ENCODE data around the gene CAST. TPM values are rescaled to one million over a fixed set of nuclear protein-coding genes. Genes with fewer than 3 reads are reported as not detected.

The CAST gene
- total and polyA plus RNA-seq, 2 donors (not counting 1 experiment from before 2014, with no cell fraction given) = 41.0 to 231 TPM

DNA sequence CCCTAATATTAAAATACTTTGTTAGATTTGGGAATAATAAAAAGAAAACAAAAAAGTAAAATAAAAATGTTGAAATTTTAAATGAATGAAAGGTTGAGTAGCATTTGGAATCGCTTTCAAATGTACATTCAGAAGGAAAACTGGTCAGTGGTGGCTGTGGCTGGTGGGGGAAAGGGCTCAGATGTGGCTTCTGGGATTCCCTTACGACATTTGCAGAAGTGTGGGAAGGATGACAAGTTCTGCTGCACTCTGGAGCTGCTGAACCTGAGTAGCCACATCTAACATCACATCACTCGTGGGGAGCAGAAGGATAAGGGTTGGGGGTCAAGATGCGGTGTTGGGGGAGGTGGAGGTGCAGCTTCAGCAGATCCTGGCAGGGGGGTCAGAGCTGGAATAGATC is 25.6 kb upstream of the CAST start:
- intact Hi-C loops (cut with micrococcal nuclease) = no loop called here
- CTCF ChIA-PET = interaction anchor here (2.1 kb wide), 1 partner anchor 22 kb away, joined by 6 read pairs; no protein-coding TSS in a partner anchor

DNA sequence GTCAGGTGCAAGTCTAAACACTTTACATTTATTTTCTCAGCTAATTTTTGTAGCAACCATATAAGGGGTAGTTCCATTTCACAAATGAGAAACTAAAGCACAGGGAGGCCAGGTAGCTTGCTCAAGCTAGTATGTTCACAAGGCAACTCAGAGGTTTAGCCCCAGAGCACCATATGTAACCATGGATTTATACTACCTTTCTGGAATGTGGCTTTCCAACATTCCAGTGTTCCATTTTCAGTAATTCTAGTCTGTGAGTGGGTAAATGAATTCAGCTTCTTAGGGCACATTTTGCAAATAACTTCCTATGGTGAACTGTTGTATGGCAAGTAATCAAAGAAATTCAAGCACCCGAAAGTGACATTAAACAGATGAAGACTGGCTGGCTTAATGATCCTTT is 25.0 kb upstream of the CAST start:
- CTCF ChIA-PET = interaction anchor here (2.1 kb wide), 1 partner anchor 23 kb away, joined by 6 read pairs; no protein-coding TSS in a partner anchor
- Histone ChIP-seq H3K27ac (ENCODE audit: low read length in 2 of 2) (no peak overlapping the region), H2AFZ (ENCODE audit: insufficient read depth, low read depth, low read length, poor library complexity, severe bottlenecking) (no peak overlapping the region), H3K27me3 (replicated peaks in 1 of 4; ENCODE audit: control extremely low read depth in 1 of 4, control insufficient read depth in 3 of 4, insufficient read depth in 4 of 4, low read length in 3 of 4) (peaks cover 0 to 15% (median 3%) of the 10 kb centered on the region in 4 experiments), H3K9ac (ENCODE audit: low read length) (no peak overlapping the region), H3K4me1 (ENCODE audit: control insufficient read depth in 2 of 2, insufficient read depth in 2 of 2, low read length in 2 of 2) (no peaks in the 10 kb centered on the region), H3K36me3 (replicated peaks in 1 of 2; ENCODE audit: control extremely low read depth in 1 of 2, control insufficient read depth in 1 of 2, extremely low read depth in 1 of 2, insufficient read depth in 2 of 2, low read length in 1 of 2) (no peaks in the 10 kb centered on the region), H3K4me2 (replicated peaks; ENCODE audit: low read depth, low read length, poor library complexity, severe bottlenecking) (no peak overlapping the region), H3K79me2 (ENCODE audit: control insufficient read depth, insufficient read depth, low read length) (no peaks in the 10 kb centered on the region), H3K4me3 (ENCODE audit: control extremely low read depth in 1 of 5, extremely low read depth in 1 of 5, insufficient read depth in 1 of 5, low read depth in 2 of 5, low read length in 4 of 5) (no peak overlapping the region), H3K9me3 (ENCODE audit: control extremely low read depth in 1 of 3, control insufficient read depth in 2 of 3, insufficient read depth in 1 of 3, low read length in 2 of 3) (no peaks in the 10 kb centered on the region), H4K20me1 (ENCODE audit: control insufficient read depth, insufficient read depth, low read length, poor library complexity, severe bottlenecking) (no peaks in the 10 kb centered on the region)
- no peak for ATAC-seq (ENCODE audit: low read depth)
- no peak for TF ChIP-seq EZH2 (IDR thresholded peaks at IDR 0.05; ENCODE audit: borderline replicate concordance, insufficient read depth, low read depth, low read length, poor library complexity, severe bottlenecking)
- TF ChIP-seq, protein P1, sequence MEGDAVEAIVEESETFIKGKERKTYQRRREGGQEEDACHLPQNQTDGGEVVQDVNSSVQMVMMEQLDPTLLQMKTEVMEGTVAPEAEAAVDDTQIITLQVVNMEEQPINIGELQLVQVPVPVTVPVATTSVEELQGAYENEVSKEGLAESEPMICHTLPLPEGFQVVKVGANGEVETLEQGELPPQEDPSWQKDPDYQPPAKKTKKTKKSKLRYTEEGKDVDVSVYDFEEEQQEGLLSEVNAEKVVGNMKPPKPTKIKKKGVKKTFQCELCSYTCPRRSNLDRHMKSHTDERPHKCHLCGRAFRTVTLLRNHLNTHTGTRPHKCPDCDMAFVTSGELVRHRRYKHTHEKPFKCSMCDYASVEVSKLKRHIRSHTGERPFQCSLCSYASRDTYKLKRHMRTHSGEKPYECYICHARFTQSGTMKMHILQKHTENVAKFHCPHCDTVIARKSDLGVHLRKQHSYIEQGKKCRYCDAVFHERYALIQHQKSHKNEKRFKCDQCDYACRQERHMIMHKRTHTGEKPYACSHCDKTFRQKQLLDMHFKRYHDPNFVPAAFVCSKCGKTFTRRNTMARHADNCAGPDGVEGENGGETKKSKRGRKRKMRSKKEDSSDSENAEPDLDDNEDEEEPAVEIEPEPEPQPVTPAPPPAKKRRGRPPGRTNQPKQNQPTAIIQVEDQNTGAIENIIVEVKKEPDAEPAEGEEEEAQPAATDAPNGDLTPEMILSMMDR (IDR thresholded peaks at IDR 0.05) = no peak
- Mint-ChIP-seq H3K9me3 (ENCODE audit: insufficient read depth) (no peaks in the 10 kb centered on the region), H3K4me1 (no peaks in the 10 kb centered on the region), H3K27ac (no peak overlapping the region), H3K27me3 (peaks cover 21% of the 10 kb centered on the region), H3K4me3 (no peak overlapping the region)
- no peak for DNase-seq
- no CpG with 5 or more reads among the region's 1 CpG for WGBS (ENCODE audit: insufficient coverage)
- intact Hi-C loops (cut with micrococcal nuclease) = no loop called here
- POLR2A ChIA-PET = no interaction called here

More for the DNA sequence above, 25.6 kb upstream of the CAST start:
- H3K4me2 ChIP-seq (replicated peaks; ENCODE audit: low read depth, low read length, poor library complexity, severe bottlenecking) = no peak overlapping the region
- Mint-ChIP-seq H3K4me1 (no peaks in the 10 kb centered on the region), H3K9me3 (ENCODE audit: insufficient read depth) (no peaks in the 10 kb centered on the region), H3K27ac (no peak overlapping the region), H3K27me3 (peaks cover 21% of the 10 kb centered on the region), H3K4me3 (no peak overlapping the region)
- H3K9me3 ChIP-seq (ENCODE audit: control extremely low read depth in 1 of 3, control insufficient read depth in 2 of 3, insufficient read depth in 1 of 3, low read length in 2 of 3) = no peaks in the 10 kb centered on the region
- H4K20me1 ChIP-seq (ENCODE audit: control insufficient read depth, insufficient read depth, low read length, poor library complexity, severe bottlenecking) = no peaks in the 10 kb centered on the region
- H3K4me3 ChIP-seq (ENCODE audit: control extremely low read depth in 1 of 5, extremely low read depth in 1 of 5, insufficient read depth in 1 of 5, low read depth in 2 of 5, low read length in 4 of 5) = no peak overlapping the region
- H3K27me3 ChIP-seq (replicated peaks in 1 of 4; ENCODE audit: control extremely low read depth in 1 of 4, control insufficient read depth in 3 of 4, insufficient read depth in 4 of 4, low read length in 3 of 4) = peaks cover 0 to 15% (median 3%) of the 10 kb centered on the region in 4 experiments
- no peaks in the 10 kb centered on the region for H3K4me1 ChIP-seq (ENCODE audit: control insufficient read depth in 2 of 2, insufficient read depth in 2 of 2, low read length in 2 of 2)
- 83% methylated on average over 3 of the region's 4 CpGs for WGBS (ENCODE audit: insufficient coverage)
- no peaks in the 10 kb centered on the region for H3K36me3 ChIP-seq (replicated peaks in 1 of 2; ENCODE audit: control extremely low read depth in 1 of 2, control insufficient read depth in 1 of 2, extremely low read depth in 1 of 2, insufficient read depth in 2 of 2, low read length in 1 of 2)
- H3K79me2 ChIP-seq (ENCODE audit: control insufficient read depth, insufficient read depth, low read length) = no peaks in the 10 kb centered on the region
- ATAC-seq (ENCODE audit: low read depth) (no peak), DNase-seq (no peak)
- TF ChIP-seq, protein P1 (IDR thresholded peaks at IDR 0.05) = no peak
- TF ChIP-seq EZH2 (IDR thresholded peaks at IDR 0.05; ENCODE audit: borderline replicate concordance, insufficient read depth, low read depth, low read length, poor library complexity, severe bottlenecking) = no peak
- POLR2A ChIA-PET = no interaction called here
- no peak overlapping the region for H2AFZ ChIP-seq (ENCODE audit: insufficient read depth, low read depth, low read length, poor library complexity, severe bottlenecking)
- H3K9ac ChIP-seq (ENCODE audit: low read length) = no peak overlapping the region
- no peak overlapping the region for H3K27ac ChIP-seq (ENCODE audit: low read length in 2 of 2)
